ENCODE results near the gene EMP2. TPM values are rescaled to one million over a fixed set of nuclear protein-coding genes. Genes with fewer than 3 reads are reported as not detected.

The EMP2 gene
- total and polyA plus RNA-seq, 8 donors: 58.2 to 487 (median 67.6) TPM

DNA sequence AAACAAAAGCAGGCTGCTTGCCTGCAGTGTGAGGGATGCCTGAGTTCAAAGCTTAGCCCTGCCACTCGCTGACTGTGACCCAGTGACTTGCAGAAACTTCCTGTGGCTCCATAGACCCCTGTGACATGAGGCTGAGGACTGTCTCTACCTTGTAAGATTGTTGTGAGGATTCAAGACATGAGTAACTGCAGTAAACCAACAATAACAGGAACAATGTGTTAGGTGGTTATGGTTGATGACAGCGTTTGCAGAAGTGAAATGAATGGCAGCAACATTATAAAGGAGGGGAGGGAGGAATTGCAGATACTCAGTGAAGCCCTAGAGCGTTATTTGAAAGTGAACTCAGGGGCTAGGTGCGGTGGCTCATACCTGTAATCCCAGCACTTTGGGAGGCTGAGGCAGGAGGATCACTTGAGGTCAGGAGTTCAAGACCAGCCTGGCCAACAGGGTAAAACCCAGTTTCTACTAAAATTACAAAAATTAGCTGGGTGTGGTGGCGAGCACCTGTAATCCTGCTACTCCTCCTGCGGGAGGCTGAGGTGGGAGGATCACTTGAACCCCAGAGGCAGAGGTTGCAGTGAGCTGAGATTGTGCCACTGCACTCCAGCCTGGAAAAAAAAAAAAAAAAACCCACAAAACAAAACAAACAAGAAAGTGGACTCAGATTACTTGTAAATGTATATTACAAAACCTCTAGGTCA is 33.5 kb upstream of the EMP2 start:
- intact Hi-C loops (cut with DNase I): no loop called here
- no peak for ATAC-seq
- H3K27me3 ChIP-seq: peaks cover 0 to 1% of the 10 kb centered on the region in 2 donors

DNA sequence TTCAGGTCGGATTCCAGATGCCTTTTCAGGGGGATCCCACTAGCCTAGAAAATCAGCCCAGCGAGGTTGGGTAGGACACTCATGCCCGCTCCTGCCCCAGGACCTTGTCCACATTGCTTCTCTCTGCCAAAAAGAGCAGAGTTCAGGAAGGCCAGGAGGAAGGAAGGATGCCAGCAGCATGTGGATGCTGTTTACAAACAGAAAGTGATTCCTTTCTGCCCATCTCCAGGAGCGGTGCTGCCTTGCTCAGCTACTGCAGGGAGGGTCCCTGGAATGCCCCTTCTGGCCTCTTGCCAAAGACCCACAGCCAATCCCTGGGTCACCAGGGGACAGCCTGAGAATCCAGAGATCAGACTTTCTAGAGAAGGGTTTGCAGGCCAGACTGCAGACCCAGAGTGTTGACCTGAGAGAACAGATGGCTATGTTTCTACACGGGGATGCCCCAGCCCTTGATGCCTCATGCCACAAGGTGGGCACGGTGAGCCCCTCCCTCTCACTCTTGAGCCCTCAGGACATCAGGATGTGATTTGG is 32.3 kb upstream of the EMP2 start:
- TF ChIP-seq, protein P1, sequence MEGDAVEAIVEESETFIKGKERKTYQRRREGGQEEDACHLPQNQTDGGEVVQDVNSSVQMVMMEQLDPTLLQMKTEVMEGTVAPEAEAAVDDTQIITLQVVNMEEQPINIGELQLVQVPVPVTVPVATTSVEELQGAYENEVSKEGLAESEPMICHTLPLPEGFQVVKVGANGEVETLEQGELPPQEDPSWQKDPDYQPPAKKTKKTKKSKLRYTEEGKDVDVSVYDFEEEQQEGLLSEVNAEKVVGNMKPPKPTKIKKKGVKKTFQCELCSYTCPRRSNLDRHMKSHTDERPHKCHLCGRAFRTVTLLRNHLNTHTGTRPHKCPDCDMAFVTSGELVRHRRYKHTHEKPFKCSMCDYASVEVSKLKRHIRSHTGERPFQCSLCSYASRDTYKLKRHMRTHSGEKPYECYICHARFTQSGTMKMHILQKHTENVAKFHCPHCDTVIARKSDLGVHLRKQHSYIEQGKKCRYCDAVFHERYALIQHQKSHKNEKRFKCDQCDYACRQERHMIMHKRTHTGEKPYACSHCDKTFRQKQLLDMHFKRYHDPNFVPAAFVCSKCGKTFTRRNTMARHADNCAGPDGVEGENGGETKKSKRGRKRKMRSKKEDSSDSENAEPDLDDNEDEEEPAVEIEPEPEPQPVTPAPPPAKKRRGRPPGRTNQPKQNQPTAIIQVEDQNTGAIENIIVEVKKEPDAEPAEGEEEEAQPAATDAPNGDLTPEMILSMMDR (IDR thresholded peaks at IDR 0.05): no peak
- no peak overlapping the region for H3K4me3 ChIP-seq
- H3K27ac ChIP-seq: no peak overlapping the region
- H3K9me3 ChIP-seq: no peaks in the 10 kb centered on the region
- H3K4me1 ChIP-seq: peaks cover 16 to 18% of the 10 kb centered on the region in 2 donors
- H3K36me3 ChIP-seq: no peaks in the 10 kb centered on the region
- H3K27me3 ChIP-seq: no peaks in the 10 kb centered on the region
- DNase-seq (no peak), ATAC-seq (no peak)
- intact Hi-C loops (cut with DNase I): no loop called here

More for the DNA sequence above, 33.5 kb upstream of the EMP2 start:
- TF ChIP-seq, protein P1 (IDR thresholded peaks at IDR 0.05): no peak
- Histone ChIP-seq H3K27ac (no peak overlapping the region), H3K4me1 (peaks cover 16 to 26% of the 10 kb centered on the region in 2 donors), H3K36me3 (no peaks in the 10 kb centered on the region), H3K4me3 (no peak overlapping the region), H3K9me3 (no peaks in the 10 kb centered on the region)
- DNase-seq: no peak

DNA sequence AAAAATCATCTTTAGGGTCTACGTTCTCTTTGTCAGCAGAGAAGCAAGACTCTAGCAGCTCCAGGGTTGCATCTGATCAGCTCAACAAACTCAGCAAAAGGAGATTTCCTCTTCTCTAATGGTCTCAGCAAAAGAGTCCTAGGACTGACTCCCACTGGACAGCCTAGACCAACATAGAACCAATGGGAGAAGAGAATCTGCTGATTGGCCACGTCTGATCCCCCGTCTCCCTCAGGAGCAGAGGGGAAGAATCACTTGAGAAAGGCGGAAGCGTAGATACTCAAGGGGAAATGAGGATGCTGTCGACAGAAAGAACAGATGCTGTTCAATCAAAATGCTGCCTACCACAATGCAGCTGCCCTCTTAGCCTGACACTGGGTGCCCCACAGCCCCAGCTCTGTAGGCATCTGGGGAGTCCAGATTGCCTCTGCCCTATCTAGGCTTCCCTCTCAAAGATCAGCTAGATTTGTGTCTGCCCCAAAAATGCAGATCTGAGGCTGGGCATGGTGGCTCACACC is 31.5 kb upstream of the EMP2 start:
- ATAC-seq (no peak), DNase-seq (no peak)
- no peaks in the 10 kb centered on the region for H3K9me3 ChIP-seq
- TF ChIP-seq, protein P1 (IDR thresholded peaks at IDR 0.05): no peak
- no peak overlapping the region for H3K27ac ChIP-seq
- no peak overlapping the region for H3K4me3 ChIP-seq
- no peaks in the 10 kb centered on the region for H3K36me3 ChIP-seq
- intact Hi-C loops (cut with DNase I): no loop called here
- H3K27me3 ChIP-seq: no peaks in the 10 kb centered on the region
- H3K4me1 ChIP-seq: peaks cover 8 to 10% of the 10 kb centered on the region in 2 donors

DNA sequence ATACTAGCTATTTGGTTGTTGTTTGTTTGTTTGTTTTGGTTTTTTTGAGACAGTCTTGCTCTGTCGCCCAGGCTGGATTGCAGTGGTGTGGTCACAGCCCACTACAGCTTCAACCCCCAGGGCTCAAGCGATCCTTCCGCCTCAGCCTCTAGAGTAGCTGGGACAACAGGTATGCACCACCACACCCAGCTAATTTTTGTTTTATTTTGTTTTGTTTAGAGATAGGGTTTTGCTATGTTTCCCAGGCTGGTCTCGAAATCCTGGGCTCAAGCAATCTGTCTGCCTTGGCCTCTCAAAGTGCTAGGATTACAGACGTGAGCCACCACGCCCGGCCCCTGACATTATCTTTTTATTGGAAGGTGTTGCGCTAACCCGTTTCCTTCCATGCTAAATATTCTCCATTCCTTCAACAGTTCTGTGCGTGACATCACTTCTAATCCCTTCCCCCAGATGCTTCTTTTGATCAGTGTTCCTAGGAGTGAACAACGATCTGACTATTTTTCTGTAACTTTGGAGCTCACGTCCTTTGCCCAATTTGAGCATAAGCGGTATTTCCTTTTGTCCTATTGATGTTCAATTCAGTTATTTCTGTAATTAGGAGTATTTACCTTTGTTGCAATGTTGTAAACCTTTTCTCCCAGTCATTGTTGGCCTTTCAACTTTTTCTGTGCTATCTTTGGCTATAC is 30.2 kb upstream of the EMP2 start:
- Histone ChIP-seq H3K27me3 (no peaks in the 10 kb centered on the region), H3K4me1 (peaks cover 0 to 5% of the 10 kb centered on the region in 2 donors), H3K36me3 (no peaks in the 10 kb centered on the region), H3K9me3 (no peaks in the 10 kb centered on the region), H3K27ac (no peak overlapping the region), H3K4me3 (no peak overlapping the region)
- intact Hi-C loops (cut with DNase I): no loop called here
- TF ChIP-seq, protein P1 (IDR thresholded peaks at IDR 0.05): no peak
- DNase-seq: no peak
- ATAC-seq: no peak

DNA sequence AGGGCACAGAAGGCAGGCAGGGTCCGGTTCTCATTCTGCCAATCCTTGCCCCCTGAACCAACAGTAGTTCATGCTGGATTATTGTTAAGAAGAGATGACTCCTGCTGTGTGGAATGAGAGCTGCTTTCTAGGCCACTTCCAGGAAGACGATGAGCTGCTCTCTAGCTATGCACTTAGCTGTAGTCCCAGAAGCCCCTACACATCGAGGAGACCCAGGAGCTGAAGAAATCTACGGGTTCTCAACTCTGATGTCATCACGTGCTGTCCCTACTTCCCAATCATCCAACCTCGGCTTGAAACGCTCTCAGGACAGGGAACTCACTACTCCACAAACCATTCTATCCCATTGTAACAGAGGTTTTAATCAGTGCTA is 29.0 kb upstream of the EMP2 start:
- peaks cover 0 to 5% of the 10 kb centered on the region in 2 donors for H3K4me1 ChIP-seq
- intact Hi-C loops (cut with DNase I): no loop called here
- ATAC-seq (peak; percentile 89), DNase-seq (no peak)
- TF ChIP-seq, protein P1 (IDR thresholded peaks at IDR 0.05): no peak
- H3K9me3 ChIP-seq: no peaks in the 10 kb centered on the region
- no peak overlapping the region for H3K4me3 ChIP-seq
- no peaks in the 10 kb centered on the region for H3K36me3 ChIP-seq
- no peaks in the 10 kb centered on the region for H3K27me3 ChIP-seq
- peak overlapping the region in 1 of 2 donors; percentile 51 for H3K27ac ChIP-seq
